Activated naive CD8-positive, alpha-beta T cell (primary cell): ENCODE measurements around the gene PARVA.

Experiments used
- H3K27ac Mint-ChIP-seq: one replicate; pipeline ENCODE4 v1.8.0; 2021; ENCODE audit warnings: mixed read lengths
- H3K27me3 Mint-ChIP-seq: one replicate; pipeline ENCODE4 v1.8.0; 2021; ENCODE audit warnings: mixed read lengths
- H3K36me3 Mint-ChIP-seq: one replicate; pipeline ENCODE4 v1.8.0; 2021; ENCODE audit warnings: mixed read lengths
- H3K4me1 Mint-ChIP-seq: one replicate; pipeline ENCODE4 v1.8.0; 2021; ENCODE audit warnings: low read depth, mixed read lengths
- H3K4me3 Mint-ChIP-seq: one replicate; pipeline ENCODE4 v1.8.0; 2021; ENCODE audit warnings: mild to moderate bottlenecking, mixed read lengths
- H3K9me3 Mint-ChIP-seq: one replicate; pipeline ENCODE4 v1.8.0; 2021; ENCODE audit warnings: low read depth, mixed read lengths

PARVA gene

GRCh38 chr11:12388939-12389670 is 11.7 kb downstream of the PARVA start:
- Mint-ChIP-seq H3K4me1 (no peaks in the 10 kb centered on the region), H3K4me3 (no peak overlapping the region), H3K27me3 (no peaks in the 10 kb centered on the region), H3K36me3 (peaks cover 7% of the 10 kb centered on the region), H3K9me3 (peaks cover 3% of the 10 kb centered on the region), H3K27ac (no peak overlapping the region)

- Mint-ChIP-seq H3K36me3 (peaks cover 3% of the 10 kb centered on the region), H3K4me3 (no peak overlapping the region), H3K4me1 (no peaks in the 10 kb centered on the region), H3K9me3 (peaks cover 3% of the 10 kb centered on the region), H3K27me3 (no peaks in the 10 kb centered on the region), H3K27ac (no peak overlapping the region)
These were observed 12.6 kb downstream of the PARVA start for GRCh38 chr11:12389676-12390657.

- no peak overlapping the region for H3K27ac Mint-ChIP-seq
- H3K9me3 Mint-ChIP-seq = peaks cover 3% of the 10 kb centered on the region
- no peaks in the 10 kb centered on the region for H3K27me3 Mint-ChIP-seq
- peaks cover 3% of the 10 kb centered on the region for H3K36me3 Mint-ChIP-seq
- no peak overlapping the region for H3K4me3 Mint-ChIP-seq
- H3K4me1 Mint-ChIP-seq = no peaks in the 10 kb centered on the region
These were observed 13.3 kb downstream of the PARVA start for GRCh38 chr11:12390687-12391110.

- Mint-ChIP-seq H3K9me3 (peaks cover 3% of the 10 kb centered on the region), H3K27ac (no peak overlapping the region), H3K4me1 (peaks cover 7% of the 10 kb centered on the region), H3K36me3 (peaks cover 3% of the 10 kb centered on the region), H3K27me3 (no peaks in the 10 kb centered on the region), H3K4me3 (no peak overlapping the region)
These were observed 15.3 kb downstream of the PARVA start for GRCh38 chr11:12392672-12393071.

- Mint-ChIP-seq H3K36me3 (peaks cover 3% of the 10 kb centered on the region), H3K4me3 (no peak overlapping the region), H3K27me3 (no peaks in the 10 kb centered on the region), H3K27ac (no peak overlapping the region), H3K9me3 (peaks cover 3% of the 10 kb centered on the region), H3K4me1 (peaks cover 8% of the 10 kb centered on the region)
These were observed 16.3 kb downstream of the PARVA start for GRCh38 chr11:12393691-12394090.

- Mint-ChIP-seq H3K4me1 (peaks cover 8% of the 10 kb centered on the region), H3K27ac (no peak overlapping the region), H3K4me3 (no peak overlapping the region), H3K9me3 (peaks cover 3% of the 10 kb centered on the region), H3K36me3 (peaks cover 3% of the 10 kb centered on the region), H3K27me3 (no peaks in the 10 kb centered on the region)
These were observed 17.2 kb downstream of the PARVA start for GRCh38 chr11:12394601-12395000.

- Mint-ChIP-seq H3K36me3 (peaks cover 3% of the 10 kb centered on the region), H3K27me3 (no peaks in the 10 kb centered on the region), H3K9me3 (peaks cover 3% of the 10 kb centered on the region), H3K27ac (no peak overlapping the region), H3K4me1 (peaks cover 8% of the 10 kb centered on the region), H3K4me3 (no peak overlapping the region)
These were observed 18.0 kb downstream of the PARVA start for GRCh38 chr11:12395333-12395732.

GRCh38 chr11:12397931-12398334 is 20.6 kb downstream of the PARVA start:
- Mint-ChIP-seq H3K4me1 (peaks cover 8% of the 10 kb centered on the region), H3K4me3 (no peak overlapping the region), H3K9me3 (peaks cover 3% of the 10 kb centered on the region), H3K36me3 (peaks cover 3% of the 10 kb centered on the region), H3K27ac (no peak overlapping the region), H3K27me3 (no peaks in the 10 kb centered on the region)

- no peak overlapping the region for H3K4me3 Mint-ChIP-seq
- H3K27me3 Mint-ChIP-seq = no peaks in the 10 kb centered on the region
- peaks cover 8% of the 10 kb centered on the region for H3K4me1 Mint-ChIP-seq
- H3K36me3 Mint-ChIP-seq = no peaks in the 10 kb centered on the region
- no peak overlapping the region for H3K27ac Mint-ChIP-seq
- H3K9me3 Mint-ChIP-seq = no peaks in the 10 kb centered on the region
These were observed 22.0 kb downstream of the PARVA start for GRCh38 chr11:12399355-12399754.

GRCh38 chr11:12402025-12402424 is 24.7 kb downstream of the PARVA start:
- no peaks in the 10 kb centered on the region for H3K36me3 Mint-ChIP-seq
- H3K27me3 Mint-ChIP-seq = no peaks in the 10 kb centered on the region
- no peaks in the 10 kb centered on the region for H3K9me3 Mint-ChIP-seq
- H3K27ac Mint-ChIP-seq = no peak overlapping the region
- peaks cover 2% of the 10 kb centered on the region for H3K4me1 Mint-ChIP-seq
- H3K4me3 Mint-ChIP-seq = no peak overlapping the region

GRCh38 chr11:12402691-12403120 is 25.3 kb downstream of the PARVA start:
- H3K9me3 Mint-ChIP-seq = no peaks in the 10 kb centered on the region

GRCh38 chr11:12403122-12403996 is 26.0 kb downstream of the PARVA start:
- H3K36me3 Mint-ChIP-seq = no peaks in the 10 kb centered on the region
- no peaks in the 10 kb centered on the region for H3K4me1 Mint-ChIP-seq
- H3K9me3 Mint-ChIP-seq = no peaks in the 10 kb centered on the region
- H3K27me3 Mint-ChIP-seq = no peaks in the 10 kb centered on the region
- H3K4me3 Mint-ChIP-seq = no peak overlapping the region
- no peak overlapping the region for H3K27ac Mint-ChIP-seq

More at GRCh38 chr11:12402691-12403120, 25.3 kb downstream of the PARVA start:
- H3K4me3 Mint-ChIP-seq = no peak overlapping the region
- H3K27me3 Mint-ChIP-seq = no peaks in the 10 kb centered on the region
- H3K4me1 Mint-ChIP-seq = peaks cover under 1% of the 10 kb centered on the region
- H3K27ac Mint-ChIP-seq = no peak overlapping the region
- no peaks in the 10 kb centered on the region for H3K36me3 Mint-ChIP-seq

GRCh38 chr11:12403997-12404350 is 26.6 kb downstream of the PARVA start:
- H3K9me3 Mint-ChIP-seq = no peaks in the 10 kb centered on the region

GRCh38 chr11:12404436-12404835 is 27.1 kb downstream of the PARVA start:
- H3K9me3 Mint-ChIP-seq = no peaks in the 10 kb centered on the region
- H3K4me1 Mint-ChIP-seq = no peaks in the 10 kb centered on the region
- no peak overlapping the region for H3K4me3 Mint-ChIP-seq
- no peaks in the 10 kb centered on the region for H3K36me3 Mint-ChIP-seq
- H3K27me3 Mint-ChIP-seq = no peaks in the 10 kb centered on the region
- no peak overlapping the region for H3K27ac Mint-ChIP-seq

More at GRCh38 chr11:12403997-12404350, 26.6 kb downstream of the PARVA start:
- Mint-ChIP-seq H3K36me3 (no peaks in the 10 kb centered on the region), H3K4me1 (no peaks in the 10 kb centered on the region), H3K27me3 (no peaks in the 10 kb centered on the region), H3K27ac (no peak overlapping the region), H3K4me3 (no peak overlapping the region)
